ENCODE data around the gene ETV3.

The ETV3 gene

GRCh38 chr1:157144509-157144908 lies 6.3 kb upstream of the ETV3 start:
- H3K9me3 ChIP-seq (ENCODE audit: insufficient read depth, low read length) = no peaks in the 10 kb centered on the region
- no peak overlapping the region for H2AFZ ChIP-seq (ENCODE audit: low read depth, low read length, severe bottlenecking)
- peaks cover 11% of the 10 kb centered on the region for H3F3A ChIP-seq (ENCODE audit: insufficient read depth)
- no peak overlapping the region for H3K27ac ChIP-seq (ENCODE audit: low read depth, low read length)
- no peaks in the 10 kb centered on the region for H3K9me2 ChIP-seq (replicated peaks; ENCODE audit: insufficient read depth, low read length)
- H3K79me2 ChIP-seq (ENCODE audit: insufficient read depth, low read length) = no peaks in the 10 kb centered on the region
- no peaks in the 10 kb centered on the region for H4K20me1 ChIP-seq (ENCODE audit: low read depth, low read length)
- no peaks in the 10 kb centered on the region for H3K36me3 ChIP-seq (ENCODE audit: low read length)
- TF ChIP-seq EZH2phosphoT487 (conservative IDR thresholded peaks at IDR 0.05; ENCODE audit: low read length) = no peak
- no peak for TF ChIP-seq CTCF (IDR thresholded peaks at IDR 0.05; ENCODE audit: insufficient read depth, low read length, poor library complexity, severe bottlenecking)
- H3K27me3 ChIP-seq (ENCODE audit: low read length) = no peaks in the 10 kb centered on the region
- no peak overlapping the region for H3K9ac ChIP-seq (ENCODE audit: low read length)
- no peak overlapping the region for H3K4me2 ChIP-seq (ENCODE audit: low read depth, low read length, poor library complexity, severe bottlenecking)
- H3K4me3 ChIP-seq (ENCODE audit: insufficient read depth, low read length, poor library complexity, severe bottlenecking) = no peak overlapping the region

- H2AFZ ChIP-seq (ENCODE audit: low read depth, low read length, severe bottlenecking) = no peak overlapping the region
- H3K36me3 ChIP-seq (ENCODE audit: low read length) = no peaks in the 10 kb centered on the region
- H3K4me3 ChIP-seq (ENCODE audit: insufficient read depth, low read length, poor library complexity, severe bottlenecking) = no peak overlapping the region
- peaks cover under 1% of the 10 kb centered on the region for H3K79me2 ChIP-seq (ENCODE audit: insufficient read depth, low read length)
- H3K27ac ChIP-seq (ENCODE audit: low read depth, low read length) = no peak overlapping the region
- no peak overlapping the region for H3K9ac ChIP-seq (ENCODE audit: low read length)
- no peak for TF ChIP-seq EZH2phosphoT487 (conservative IDR thresholded peaks at IDR 0.05; ENCODE audit: low read length)
- TF ChIP-seq CTCF (IDR thresholded peaks at IDR 0.05; ENCODE audit: insufficient read depth, low read length, poor library complexity, severe bottlenecking) = no peak
- H3K4me2 ChIP-seq (ENCODE audit: low read depth, low read length, poor library complexity, severe bottlenecking) = no peak overlapping the region
- H3K27me3 ChIP-seq (ENCODE audit: low read length) = no peaks in the 10 kb centered on the region
- no peaks in the 10 kb centered on the region for H3K9me2 ChIP-seq (replicated peaks; ENCODE audit: insufficient read depth, low read length)
- no peaks in the 10 kb centered on the region for H4K20me1 ChIP-seq (ENCODE audit: low read depth, low read length)
- no peaks in the 10 kb centered on the region for H3K9me3 ChIP-seq (ENCODE audit: insufficient read depth, low read length)
- H3F3A ChIP-seq (ENCODE audit: insufficient read depth) = peaks cover 19% of the 10 kb centered on the region
These were observed 4.7 kb upstream of the ETV3 start for GRCh38 chr1:157142765-157143423.

- peaks cover 8% of the 10 kb centered on the region for H3K79me2 ChIP-seq (ENCODE audit: insufficient read depth, low read length)
- no peaks in the 10 kb centered on the region for H3K36me3 ChIP-seq (ENCODE audit: low read length)
- no peak for TF ChIP-seq CTCF (IDR thresholded peaks at IDR 0.05; ENCODE audit: insufficient read depth, low read length, poor library complexity, severe bottlenecking)
- no peak for TF ChIP-seq EZH2phosphoT487 (conservative IDR thresholded peaks at IDR 0.05; ENCODE audit: low read length)
- no peaks in the 10 kb centered on the region for H3K9me2 ChIP-seq (replicated peaks; ENCODE audit: insufficient read depth, low read length)
- H3K4me3 ChIP-seq (ENCODE audit: insufficient read depth, low read length, poor library complexity, severe bottlenecking) = no peak overlapping the region
- no peak overlapping the region for H3K27ac ChIP-seq (ENCODE audit: low read depth, low read length)
- H2AFZ ChIP-seq (ENCODE audit: low read depth, low read length, severe bottlenecking) = no peak overlapping the region
- no peaks in the 10 kb centered on the region for H4K20me1 ChIP-seq (ENCODE audit: low read depth, low read length)
- H3F3A ChIP-seq (ENCODE audit: insufficient read depth) = peaks cover 19% of the 10 kb centered on the region
- H3K27me3 ChIP-seq (ENCODE audit: low read length) = no peaks in the 10 kb centered on the region
- no peak overlapping the region for H3K4me2 ChIP-seq (ENCODE audit: low read depth, low read length, poor library complexity, severe bottlenecking)
- no peaks in the 10 kb centered on the region for H3K9me3 ChIP-seq (ENCODE audit: insufficient read depth, low read length)
- no peak overlapping the region for H3K9ac ChIP-seq (ENCODE audit: low read length)
These were observed 4.0 kb upstream of the ETV3 start for GRCh38 chr1:157142201-157142600.
